Colon (tissue), 2 donors: Measurements from ENCODE around the gene MYO7A.

Experiments used
- FAIRE-seq: peaks from 2 replicates; lab custom pipeline; 2012; peaks lifted over from hg19 to GRCh38; lab: Jason Lieb, UNC
- donor health status: control.
- donor health status: control.

MYO7A gene

DNA sequence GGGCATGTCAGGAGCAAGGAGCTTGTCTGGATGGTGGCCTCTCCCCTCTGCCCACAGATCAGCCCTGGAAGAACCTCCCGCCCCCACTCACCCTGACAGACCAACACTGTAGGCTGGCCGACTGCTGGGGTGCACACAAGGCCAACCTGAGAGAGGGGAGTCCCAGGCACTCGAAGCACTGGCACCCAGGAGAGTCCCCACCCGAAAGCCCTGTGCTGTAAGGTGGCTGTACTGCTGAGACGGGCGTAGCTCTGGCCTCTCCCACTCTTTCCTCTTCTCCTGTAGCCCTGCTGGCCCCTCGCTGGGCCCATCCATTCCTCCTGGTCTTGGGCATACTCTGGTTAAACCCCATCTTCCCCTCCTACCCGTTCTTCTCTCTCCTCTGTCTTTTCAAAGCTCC, 39.7 kb downstream of the MYO7A start:
- no peak for FAIRE-seq

- no peak for FAIRE-seq
Measured at GRCh38 chr11:77170107-77170506, 42.1 kb downstream of the MYO7A start.

DNA sequence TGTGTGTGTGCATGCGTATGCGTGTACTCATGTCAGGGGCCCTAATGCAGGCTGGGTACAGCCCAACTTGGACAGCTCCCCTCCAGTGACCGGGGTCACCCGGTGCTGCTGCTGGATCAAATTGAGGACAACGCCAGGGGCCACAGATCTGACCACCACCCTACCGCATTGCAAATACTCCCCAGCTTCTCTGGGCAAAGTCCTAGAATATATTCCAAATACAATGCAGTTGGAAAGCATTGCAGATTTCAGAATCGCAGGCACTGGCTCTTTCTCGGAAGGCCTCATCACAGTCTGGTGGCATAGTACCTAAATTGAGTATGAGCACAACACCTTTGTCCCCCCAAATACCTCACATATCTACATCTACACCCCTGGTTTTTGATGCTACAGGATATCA, 43.2 kb downstream of the MYO7A start:
- FAIRE-seq = no peak

DNA sequence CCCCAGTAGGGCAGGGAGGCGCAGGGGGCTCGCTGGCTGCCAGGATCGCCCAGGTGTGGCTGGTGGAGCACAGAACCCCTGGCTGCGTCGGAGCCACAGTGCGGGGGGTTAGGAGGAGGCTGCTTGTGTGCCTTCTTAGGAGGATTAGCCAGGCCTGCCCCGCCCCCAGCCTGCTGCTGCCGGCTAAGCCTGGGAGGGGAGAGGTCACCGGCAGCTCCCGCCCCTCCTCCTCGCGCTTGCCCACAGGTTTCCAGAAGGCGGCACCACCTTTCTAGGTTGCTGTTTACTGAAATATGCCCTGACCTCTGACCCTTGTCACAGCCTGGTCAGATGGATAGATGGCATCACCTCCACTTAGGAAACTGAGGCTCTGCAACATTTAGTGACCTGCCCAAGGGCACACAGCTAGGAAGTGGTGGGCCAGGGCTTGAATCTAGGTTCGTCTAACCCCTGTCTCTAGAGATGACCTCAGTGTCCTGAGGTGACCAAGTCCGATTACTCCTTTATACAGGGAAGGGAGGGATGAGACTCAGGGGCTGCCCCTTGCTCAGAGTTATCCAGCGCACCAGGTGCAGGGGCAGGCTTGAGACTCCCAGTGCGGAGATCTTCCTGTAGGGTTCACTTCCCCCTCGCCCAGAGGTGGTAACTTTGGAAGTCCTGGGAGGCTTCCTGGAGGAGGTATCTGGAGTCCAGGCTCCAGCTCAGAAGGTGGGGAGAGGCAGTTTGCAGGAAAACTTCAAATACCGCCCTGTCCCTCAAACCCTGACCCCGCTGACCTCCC, 44.0 kb downstream of the MYO7A start:
- FAIRE-seq = no peak

GRCh38 chr11:77172666-77172982, 44.6 kb downstream of the MYO7A start:
- no peak for FAIRE-seq

DNA sequence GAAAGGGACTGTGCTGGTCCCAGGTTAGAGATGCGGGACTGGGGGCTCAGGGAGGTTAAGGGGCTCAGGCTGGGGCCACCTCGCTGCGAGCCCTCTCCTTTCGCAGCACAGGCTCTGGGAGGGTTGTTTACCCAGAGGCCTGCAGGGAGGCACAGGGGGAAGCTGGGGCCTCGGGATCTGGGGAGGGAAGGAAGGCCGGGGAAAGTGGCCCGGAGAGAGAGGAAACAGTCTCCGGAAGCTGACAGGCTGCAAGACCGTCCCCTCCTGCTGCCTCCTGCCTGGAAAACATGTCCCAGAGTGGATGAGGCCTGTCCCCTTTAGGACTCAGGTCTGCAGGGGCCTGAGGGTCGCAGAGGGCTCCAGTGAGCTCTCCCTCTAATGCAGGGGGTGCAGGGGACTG, 45.4 kb downstream of the MYO7A start:
- FAIRE-seq = no peak

- FAIRE-seq = no peak
Measured at GRCh38 chr11:77174559-77174958, 46.5 kb downstream of the MYO7A start.

DNA sequence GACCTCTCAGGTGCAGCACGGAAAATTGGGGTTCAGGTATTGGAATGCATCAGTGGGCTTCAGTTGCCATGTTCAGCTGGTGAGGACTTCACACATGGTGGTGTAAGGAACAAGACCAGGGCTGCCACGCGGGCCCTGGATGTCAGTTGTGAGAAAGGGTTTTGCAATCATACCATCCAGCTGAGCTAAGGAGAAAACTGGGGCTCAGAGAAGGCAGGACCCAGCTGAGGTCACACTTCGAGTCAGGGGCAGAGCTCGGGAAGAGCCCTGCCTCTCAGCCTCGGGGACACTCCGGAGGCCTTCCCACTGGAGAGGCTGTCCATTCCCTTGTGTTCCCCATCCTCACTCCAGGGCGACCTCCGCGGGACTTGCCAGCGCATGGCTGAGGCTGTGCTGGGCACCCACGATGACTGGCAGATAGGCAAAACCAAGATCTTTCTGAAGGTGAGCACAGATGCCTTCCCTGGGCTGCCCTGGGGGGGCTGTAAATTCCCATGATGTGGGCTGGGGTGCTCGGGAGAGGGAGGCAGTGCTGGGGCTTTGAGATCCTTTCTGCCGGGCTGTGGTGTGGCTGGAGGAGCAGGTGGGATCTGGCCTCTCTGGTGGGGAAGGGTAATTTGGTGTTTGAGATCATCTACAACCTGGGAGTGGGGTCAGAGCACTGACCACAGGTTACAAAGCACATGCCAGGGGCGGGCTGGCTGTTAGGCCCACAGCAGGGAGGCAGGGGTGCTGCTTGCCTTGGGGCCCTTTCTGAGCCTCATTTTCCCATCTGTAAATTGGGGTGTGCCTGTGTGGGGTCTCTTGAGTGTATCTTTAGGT, 47.2 kb downstream of the MYO7A start:
- FAIRE-seq = no peak

GRCh38 chr11:77175869-77176539, 48.0 kb downstream of the MYO7A start:
- no peak for FAIRE-seq

DNA sequence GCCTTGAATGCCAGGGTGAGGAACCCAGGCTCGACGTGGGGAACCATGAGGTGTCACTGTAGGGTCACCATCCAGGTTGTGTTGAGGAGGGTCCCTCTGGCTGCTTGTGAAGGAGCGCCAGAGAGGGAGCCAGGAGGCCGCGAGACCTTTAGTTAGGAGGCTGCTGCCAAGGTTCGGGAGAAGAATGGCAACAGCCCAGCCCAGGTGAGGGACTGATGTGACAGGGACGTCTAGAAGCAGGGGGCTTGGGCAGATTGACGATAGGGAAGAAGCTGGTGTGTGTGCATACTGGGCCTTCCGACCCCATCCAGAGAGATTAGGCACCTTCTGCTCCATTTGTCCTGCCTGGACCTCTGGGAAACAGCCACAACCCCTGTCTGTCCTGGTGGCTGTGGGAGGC, 49.0 kb downstream of the MYO7A start:
- FAIRE-seq = no peak

- no peak for FAIRE-seq
Measured at GRCh38 chr11:77178150-77178549, 50.1 kb downstream of the MYO7A start.

GRCh38 chr11:77179048-77179447, 51.0 kb downstream of the MYO7A start:
- no peak for FAIRE-seq

DNA sequence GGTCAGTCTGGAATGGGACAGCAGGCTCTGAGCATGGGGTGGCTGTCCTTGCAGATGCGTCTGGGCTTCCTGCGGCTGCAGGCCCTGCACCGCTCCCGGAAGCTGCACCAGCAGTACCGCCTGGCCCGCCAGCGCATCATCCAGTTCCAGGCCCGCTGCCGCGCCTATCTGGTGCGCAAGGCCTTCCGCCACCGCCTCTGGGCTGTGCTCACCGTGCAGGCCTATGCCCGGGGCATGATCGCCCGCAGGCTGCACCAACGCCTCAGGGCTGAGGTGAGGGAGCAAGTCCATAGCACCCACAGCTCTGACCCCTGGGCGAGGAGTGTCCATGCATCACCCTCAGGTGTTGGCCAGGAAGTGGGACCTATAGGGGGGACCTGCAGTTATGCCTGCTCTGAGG, 51.6 kb downstream of the MYO7A start:
- FAIRE-seq = no peak

DNA sequence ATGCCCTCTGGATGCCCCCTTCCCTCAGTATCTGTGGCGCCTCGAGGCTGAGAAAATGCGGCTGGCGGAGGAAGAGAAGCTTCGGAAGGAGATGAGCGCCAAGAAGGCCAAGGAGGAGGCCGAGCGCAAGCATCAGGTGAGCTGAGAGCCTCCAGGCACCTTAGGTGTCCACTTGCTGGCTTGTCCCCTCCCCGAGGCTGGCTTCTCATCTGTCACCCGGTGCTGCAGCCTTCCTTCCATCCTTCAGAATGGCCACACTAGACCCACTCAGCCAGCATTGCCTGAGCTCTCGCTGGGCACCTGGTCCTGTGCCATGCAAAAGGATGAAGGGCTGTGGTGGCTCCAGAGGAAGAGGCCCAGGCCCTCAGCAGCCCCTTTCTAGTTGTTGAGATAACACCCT, 52.3 kb downstream of the MYO7A start:
- FAIRE-seq = no peak

- no peak for FAIRE-seq
Measured at GRCh38 chr11:77181226-77181625, 53.2 kb downstream of the MYO7A start.

DNA sequence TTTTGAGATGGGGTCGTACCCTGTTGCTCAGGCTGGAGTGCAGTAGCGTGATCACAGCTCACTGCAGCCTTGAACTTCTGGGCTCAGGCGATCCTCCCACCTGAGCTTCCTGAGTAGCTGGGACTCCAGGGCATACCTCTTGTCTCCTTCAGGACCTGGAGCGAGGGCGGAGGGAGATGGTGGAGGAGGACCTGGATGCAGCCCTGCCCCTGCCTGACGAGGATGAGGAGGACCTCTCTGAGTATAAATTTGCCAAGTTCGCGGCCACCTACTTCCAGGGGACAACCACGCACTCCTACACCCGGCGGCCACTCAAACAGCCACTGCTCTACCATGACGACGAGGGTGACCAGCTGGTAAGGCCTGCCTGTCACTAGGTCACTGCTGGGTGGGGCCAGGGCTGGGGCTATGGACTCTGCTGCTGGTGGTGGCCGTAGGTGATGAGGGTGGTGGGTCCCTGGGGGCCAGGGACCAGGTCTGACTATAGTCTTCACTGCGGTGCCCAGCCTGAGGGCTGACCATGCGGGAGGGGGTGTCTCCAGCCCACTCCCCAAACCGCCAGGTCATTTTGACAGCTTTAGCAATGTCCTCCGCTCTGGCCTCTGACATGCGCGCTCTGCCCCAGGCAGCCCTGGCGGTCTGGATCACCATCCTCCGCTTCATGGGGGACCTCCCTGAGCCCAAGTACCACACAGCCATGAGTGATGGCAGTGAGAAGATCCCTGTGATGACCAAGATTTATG, 53.9 kb downstream of the MYO7A start:
- FAIRE-seq = no peak

DNA sequence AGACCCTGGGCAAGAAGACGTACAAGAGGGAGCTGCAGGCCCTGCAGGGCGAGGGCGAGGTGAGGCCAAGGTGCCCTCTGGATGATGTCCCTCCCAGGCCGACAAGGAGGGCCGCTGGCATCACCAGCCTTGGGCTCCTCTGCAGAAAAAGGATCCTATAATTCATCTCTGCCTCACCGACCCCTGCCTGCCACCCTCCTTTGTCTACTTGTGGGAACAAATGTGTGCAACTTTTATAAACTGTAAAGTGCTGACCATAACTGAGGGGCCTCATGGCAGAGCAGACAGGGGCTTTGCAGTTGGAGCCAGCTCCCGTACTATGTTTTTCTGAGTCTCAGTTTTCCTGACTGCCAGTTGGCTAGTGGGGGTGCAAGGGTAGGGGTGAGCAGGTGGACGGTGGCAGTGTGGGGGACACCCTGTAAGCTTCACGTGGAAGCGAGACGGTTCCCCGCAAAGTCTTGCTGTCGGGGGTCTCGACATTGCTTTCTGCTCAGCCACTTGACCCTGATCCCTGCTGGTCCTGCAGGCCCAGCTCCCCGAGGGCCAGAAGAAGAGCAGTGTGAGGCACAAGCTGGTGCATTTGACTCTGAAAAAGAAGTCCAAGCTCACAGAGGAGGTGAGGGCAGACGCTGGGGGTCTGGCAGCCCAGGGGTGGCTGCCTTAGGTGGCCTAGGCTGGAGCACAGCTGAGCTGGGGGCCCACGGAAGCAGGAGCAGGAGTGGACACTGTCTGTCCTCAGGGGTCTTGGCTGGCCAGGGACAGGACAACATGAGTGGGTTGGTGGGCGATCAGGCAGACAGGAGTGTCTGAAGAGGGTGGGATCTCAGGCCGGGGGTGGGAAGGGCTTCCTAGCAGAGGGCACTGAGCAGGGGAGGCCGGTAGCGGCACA, 54.7 kb downstream of the MYO7A start:
- FAIRE-seq = no peak

GRCh38 chr11:77183431-77183984, 55.5 kb downstream of the MYO7A start:
- FAIRE-seq = no peak

DNA sequence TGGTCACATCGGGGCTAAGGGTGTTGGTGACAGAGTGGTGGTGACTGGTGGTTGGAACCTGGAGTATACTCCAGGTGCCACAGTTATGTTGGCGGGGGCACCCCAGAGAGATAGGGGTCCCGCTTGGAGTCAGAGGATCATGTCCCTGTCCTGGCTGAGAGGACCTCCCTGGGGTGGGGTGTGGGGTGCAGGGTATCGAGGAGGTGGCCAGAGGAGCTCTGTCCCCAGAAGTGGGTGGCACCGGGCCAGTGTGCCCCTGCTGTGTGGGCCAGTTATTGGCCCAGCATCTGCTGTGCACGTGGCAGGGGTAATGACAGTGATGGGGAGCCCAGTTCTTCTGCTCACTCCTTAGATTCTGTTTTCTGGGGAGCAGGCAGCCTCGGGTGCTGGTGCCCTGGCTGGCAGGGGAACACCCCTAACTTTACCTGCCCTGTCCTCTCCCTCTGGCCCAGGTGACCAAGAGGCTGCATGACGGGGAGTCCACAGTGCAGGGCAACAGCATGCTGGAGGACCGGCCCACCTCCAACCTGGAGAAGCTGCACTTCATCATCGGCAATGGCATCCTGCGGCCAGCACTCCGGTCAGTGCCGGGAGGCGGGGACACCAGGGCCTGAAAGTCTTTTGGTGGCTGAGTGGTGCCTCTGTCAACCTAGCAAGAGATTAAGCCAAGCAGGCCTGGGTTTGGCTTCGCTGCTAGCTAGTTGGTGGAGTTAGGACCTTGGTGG, 56.3 kb downstream of the MYO7A start:
- no peak for FAIRE-seq

DNA sequence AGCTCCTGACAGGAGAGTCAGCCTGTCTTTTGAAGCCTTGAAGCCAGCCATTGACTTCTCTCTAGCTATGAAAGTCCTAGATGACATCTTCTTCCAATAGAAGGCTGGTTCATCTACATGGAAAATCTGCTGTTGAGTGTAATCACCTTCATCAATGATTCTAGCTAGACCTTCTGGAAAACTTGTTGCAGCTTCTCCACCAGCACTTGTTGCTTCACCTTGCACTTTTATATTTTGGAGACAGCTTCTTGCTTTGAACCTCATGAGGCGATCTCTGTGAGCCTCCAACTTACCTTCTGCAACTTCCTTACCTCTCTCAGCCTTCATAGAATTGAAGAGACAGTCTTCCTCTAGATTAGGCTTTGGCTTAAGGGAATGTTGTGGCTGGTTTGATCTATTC, 58.3 kb downstream of the MYO7A start:
- FAIRE-seq = no peak
